Astrocyte (in vitro differentiated cells and primary cell): ENCODE results near the gene BICRA.

Source experiments
- CTCF ChIP-seq: IDR thresholded peaks from 2 replicates; pipeline ENCODE4 v1.5.1; 2011; ENCODE audit warnings: low read depth, mild to moderate bottlenecking, inconsistent platforms, low read length, moderate library complexity; ENCODE audit not compliant: insufficient read depth
- EZH2 ChIP-seq: IDR thresholded peaks from 2 replicates; pipeline ENCODE4 v1.6.1; 2012; ENCODE audit warnings: mild to moderate bottlenecking, low read length, inconsistent platforms; ENCODE audit not compliant: insufficient read depth

GRCh38 chr19:47752440-47753211 lies 143.7 kb downstream of the BICRA start:
- TF ChIP-seq EZH2 (no peak), CTCF (no peak)
